ENCODE data around the gene REV1.

- TF ChIP-seq POLR2AphosphoS5 (IDR thresholded peaks at IDR 0.05; ENCODE audit: insufficient read depth, low read depth, low read length) (no peak), GATA2 (IDR thresholded peaks at IDR 0.05; ENCODE audit: insufficient read depth, insufficient read length, low read depth, low read length) (no peak), EZH2 (IDR thresholded peaks at IDR 0.05; ENCODE audit: borderline replicate concordance, low read depth, low read length, severe bottlenecking) (no peak)
- TF ChIP-seq, protein P1, sequence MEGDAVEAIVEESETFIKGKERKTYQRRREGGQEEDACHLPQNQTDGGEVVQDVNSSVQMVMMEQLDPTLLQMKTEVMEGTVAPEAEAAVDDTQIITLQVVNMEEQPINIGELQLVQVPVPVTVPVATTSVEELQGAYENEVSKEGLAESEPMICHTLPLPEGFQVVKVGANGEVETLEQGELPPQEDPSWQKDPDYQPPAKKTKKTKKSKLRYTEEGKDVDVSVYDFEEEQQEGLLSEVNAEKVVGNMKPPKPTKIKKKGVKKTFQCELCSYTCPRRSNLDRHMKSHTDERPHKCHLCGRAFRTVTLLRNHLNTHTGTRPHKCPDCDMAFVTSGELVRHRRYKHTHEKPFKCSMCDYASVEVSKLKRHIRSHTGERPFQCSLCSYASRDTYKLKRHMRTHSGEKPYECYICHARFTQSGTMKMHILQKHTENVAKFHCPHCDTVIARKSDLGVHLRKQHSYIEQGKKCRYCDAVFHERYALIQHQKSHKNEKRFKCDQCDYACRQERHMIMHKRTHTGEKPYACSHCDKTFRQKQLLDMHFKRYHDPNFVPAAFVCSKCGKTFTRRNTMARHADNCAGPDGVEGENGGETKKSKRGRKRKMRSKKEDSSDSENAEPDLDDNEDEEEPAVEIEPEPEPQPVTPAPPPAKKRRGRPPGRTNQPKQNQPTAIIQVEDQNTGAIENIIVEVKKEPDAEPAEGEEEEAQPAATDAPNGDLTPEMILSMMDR (IDR thresholded peaks at IDR 0.05; ENCODE audit: extremely low read depth in 1 of 2, insufficient read depth in 1 of 2, low read depth in 1 of 2, low read length in 2 of 2): no peak
Observed at GRCh38 chr2:99395589-99396130, 94.2 kb downstream of the REV1 start.
